Esophagus squamous epithelium (tissue), 5 donors: ENCODE data around the gene WDR88. TPM values are rescaled to one million over a fixed set of nuclear protein-coding genes. Genes with fewer than 3 reads are reported as not detected.

Experiments
- DNase-seq: peaks from one replicate; lab custom pipeline; 2025; lab: John Stamatoyannopoulos, UW
- H3K27ac ChIP-seq, 4 donors: fragments of 200-600 bp; sonication (generic); one replicate each; pipeline ENCODE4 v1.5.1; 2016 to 2019; ENCODE audit warnings: mild to moderate bottlenecking in 1 of 4
- H3K27me3 ChIP-seq, 4 donors: fragments of 200-600 bp; sonication (generic); 1 replicate in 3 of 4; 2 replicates in 1 of 4; pipeline versions ENCODE4 v1.5.1 to v1.6.0; 2017 to 2021; ENCODE audit warnings: antibody characterized with exemption in 1 of 4
- H3K36me3 ChIP-seq, 3 donors: fragments of 200-600 bp; sonication (generic); one replicate each; pipeline ENCODE4 v1.5.1; 2016 to 2019
- H3K4me1 ChIP-seq, 3 donors: fragments of 200-600 bp; sonication (generic); one replicate each; pipeline ENCODE4 v1.5.1; 2017 to 2019
- H3K4me3 ChIP-seq, 4 donors: fragments of 200-600 bp; sonication (generic); 1 replicate in 3 of 4; 2 replicates in 1 of 4; pipeline ENCODE4 v1.5.1; 2016 to 2019; ENCODE audit warnings: mild to moderate bottlenecking in 2 of 4, moderate library complexity in 1 of 4
- H3K9me3 ChIP-seq, 3 donors: fragments of 200-600 bp; sonication (generic); one replicate each; pipeline ENCODE4 v1.5.1; 2016 to 2019
- CTCF ChIP-seq, 6 experiments: fragments of 450-650 bp in 4 of 6; fragments of 200-600 bp in 2 of 6; sonication (generic) in 2 of 6; IDR thresholded peaks; one replicate each; pipeline ENCODE4 v1.5.1; 2016 to 2019; ENCODE audit warnings: antibody characterized with exemption in 6 of 6, mild to moderate bottlenecking in 4 of 6, moderate library complexity in 4 of 6
- POLR2A ChIP-seq, 4 donors: fragments of 450-650 bp; IDR thresholded peaks; one replicate each; pipeline ENCODE4 v1.6.1; 2017; ENCODE audit warnings: antibody characterized with exemption in 4 of 4, mild to moderate bottlenecking in 4 of 4, moderate library complexity in 3 of 4
- WGBS, 2 donors: methylation state at CpG; one replicate each; pipeline ENCODE4 v1.1.5; 2018; 5-methylcytosine and 5-hydroxymethylcytosine counted together
- intact Hi-C: fragments of 100-400 bp; cut with DNase I; formaldehyde crosslinking; loops from one replicate; pipeline ENCODE4 v1.15.0; 2022
- total RNA-seq, 4 donors: library from RNA; depleted of rRNA; stranded (reverse); fragments of >200 nt; gene quantifications; one replicate each; pipeline ENCODE4 v1.1.0, GENCODE V29; 2016
- donor health status: DM: yes; HTN: yes; CAD: no.

Gene WDR88
- total RNA-seq, 4 donors from 2014 or later = not detected

DNA sequence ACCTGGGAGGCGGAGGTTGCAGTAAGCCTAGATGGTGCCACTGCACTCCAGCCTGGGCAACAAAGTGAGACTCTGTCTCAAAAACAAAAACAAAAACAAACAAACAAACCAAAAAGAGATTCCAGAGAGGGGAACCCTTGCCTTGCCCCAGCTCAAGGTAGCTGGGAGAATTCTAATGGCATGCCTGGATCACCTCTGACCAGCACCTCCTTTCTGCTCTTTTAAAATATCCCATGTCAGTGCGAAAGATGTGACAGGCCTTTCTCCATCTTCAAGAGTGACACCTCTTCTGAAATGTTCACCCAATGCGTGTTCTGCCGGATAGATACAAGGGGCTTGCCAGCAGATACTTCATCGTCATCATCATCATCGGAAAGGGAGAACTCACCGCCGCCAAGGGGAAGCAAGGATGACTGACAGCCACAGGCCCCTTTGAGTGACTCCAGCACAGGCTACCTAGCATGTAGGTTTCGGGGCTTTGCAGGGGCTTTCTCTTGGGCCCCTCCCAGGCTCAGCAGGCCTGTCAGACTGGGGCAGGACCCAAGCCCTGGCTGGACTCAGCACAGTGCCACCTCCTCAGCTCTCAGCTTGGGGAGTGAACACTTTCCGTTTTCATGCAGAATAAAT lies 43.4 kb downstream of the WDR88 start:
- H3K9me3 ChIP-seq = no peaks in the 10 kb centered on the region
- H3K36me3 ChIP-seq = no peaks in the 10 kb centered on the region
- peaks cover 12 to 47% (median 21%) of the 10 kb centered on the region in 3 donors for H3K4me1 ChIP-seq
- no peak overlapping the region for H3K27ac ChIP-seq
- intact Hi-C loops = no loop called here
- H3K4me3 ChIP-seq = no peak overlapping the region
- TF ChIP-seq POLR2A (IDR thresholded peaks at IDR 0.05) (no peak), CTCF (IDR thresholded peaks at IDR 0.05) (no peak)
- DNase-seq = no peak
- 89 to 97% methylated on average over 5 to 9 of the region's 10 CpGs for WGBS, 2 donors
- no peaks in the 10 kb centered on the region for H3K27me3 ChIP-seq

- 13 to 15% methylated on average over 14 to 19 of the region's 25 CpGs for WGBS, 2 donors
- no peaks in the 10 kb centered on the region for H3K27me3 ChIP-seq
- H3K4me1 ChIP-seq = peaks cover 12 to 47% (median 21%) of the 10 kb centered on the region in 3 donors
- H3K9me3 ChIP-seq = no peaks in the 10 kb centered on the region
- H3K4me3 ChIP-seq = peak overlapping the region; percentile 75 to 94 (median 84)
- TF ChIP-seq POLR2A (IDR thresholded peaks at IDR 0.05) (no peak), CTCF (IDR thresholded peaks at IDR 0.05) (peak in 1 of 6 experiments; percentile 3)
- H3K27ac ChIP-seq = peak overlapping the region; percentile 87 to 97 (median 94)
- no peaks in the 10 kb centered on the region for H3K36me3 ChIP-seq
- intact Hi-C loops = no loop called here
- peak; percentile 40 for DNase-seq
These were observed 44.2 kb downstream of the WDR88 start for GRCh38 chr19:33175886-33176669.

- peak in 4 of 6 experiments; percentile 4 to 36 (median 13) for TF ChIP-seq CTCF (IDR thresholded peaks at IDR 0.05)
- peak in 3 of 4 donors; percentile 66 to 82 (median 77) for TF ChIP-seq POLR2A (IDR thresholded peaks at IDR 0.05)
- Histone ChIP-seq H3K27me3 (no peaks in the 10 kb centered on the region), H3K4me3 (peak overlapping the region; percentile 75 to 94 (median 84)), H3K36me3 (no peaks in the 10 kb centered on the region), H3K27ac (peak overlapping the region; percentile 87 to 97 (median 94)), H3K9me3 (no peaks in the 10 kb centered on the region), H3K4me1 (peaks cover 12 to 45% (median 21%) of the 10 kb centered on the region in 3 donors)
- 0 to 2% methylated on average over 8 to 9 of the region's 65 CpGs for WGBS, 2 donors
- peak; percentile 97 for DNase-seq
- intact Hi-C loops = no loop called here
These were observed 44.9 kb downstream of the WDR88 start for GRCh38 chr19:33176670-33177416.

GRCh38 chr19:33177417-33177979 lies 45.6 kb downstream of the WDR88 start:
- H3K36me3 ChIP-seq = no peaks in the 10 kb centered on the region
- peaks cover 12 to 38% (median 21%) of the 10 kb centered on the region in 3 donors for H3K4me1 ChIP-seq
- 0% methylated on average over 1 of the region's 38 CpGs; no CpG with 5 or more reads in 1 of the 2 donors for WGBS, 2 donors
- H3K27me3 ChIP-seq = no peaks in the 10 kb centered on the region
- intact Hi-C loops = no loop called here
- DNase-seq = peak; percentile 61
- peak overlapping the region; percentile 87 to 97 (median 94) for H3K27ac ChIP-seq
- TF ChIP-seq POLR2A (IDR thresholded peaks at IDR 0.05) (no peak), CTCF (IDR thresholded peaks at IDR 0.05) (peak in 5 of 6 experiments; percentile 36 to 49 (median 41))
- no peaks in the 10 kb centered on the region for H3K9me3 ChIP-seq
- H3K4me3 ChIP-seq = peak overlapping the region; percentile 75 to 94 (median 84)
